Hematopoietic multipotent progenitor cell treated with erythropoietin and hydrocortisone succinate and interleukin-3 and kit ligand, for 17 days (in vitro differentiated cells): ENCODE measurements around the gene CPEB4.

Experiments
- DNase-seq: peaks from one replicate; pipeline ENCODE4 v3.0.0-alpha.2; 2015; ENCODE audit warnings: low spot score

The CPEB4 gene

GRCh38 chr5:173944511-173944910 lies 56.4 kb downstream of the CPEB4 start:
- no peak for DNase-seq

DNA sequence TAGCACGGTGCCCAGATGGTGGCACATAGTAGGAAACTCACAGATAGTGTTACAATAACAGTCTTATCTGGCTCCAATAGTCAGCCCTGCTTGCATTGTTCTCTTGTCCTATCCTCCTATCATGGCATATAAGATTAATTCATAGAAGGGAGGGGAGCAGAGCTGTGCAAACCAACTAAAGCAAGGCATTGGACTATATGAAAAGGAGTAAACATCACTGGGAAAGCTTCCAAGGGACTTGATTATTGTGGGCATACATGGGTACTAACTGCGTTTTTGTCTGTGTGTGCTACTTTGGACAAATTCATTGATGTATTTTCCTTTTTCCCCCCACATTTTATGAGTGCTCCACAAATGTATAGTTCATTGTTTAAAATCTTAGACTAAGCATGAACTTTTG lies 57.0 kb downstream of the CPEB4 start:
- no peak for DNase-seq

DNA sequence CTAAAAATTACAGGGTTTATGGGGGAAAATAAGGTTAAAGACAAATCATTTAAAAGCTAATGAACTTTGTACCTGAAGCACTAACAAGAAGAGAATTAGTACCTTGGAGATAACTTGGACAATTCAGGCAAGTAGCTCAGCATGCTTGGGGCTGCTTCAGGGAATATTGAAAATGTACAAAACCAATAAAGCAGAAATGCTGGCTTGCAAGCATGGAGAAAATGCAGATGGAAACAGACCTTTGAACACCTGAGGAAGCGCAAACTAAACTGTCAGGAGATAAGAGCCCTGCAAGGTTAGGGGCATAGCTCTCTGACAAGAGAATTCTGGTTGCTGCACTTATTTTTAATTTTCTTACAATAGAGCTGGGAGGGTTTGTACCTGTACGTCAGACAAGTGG lies 58.2 kb downstream of the CPEB4 start:
- no peak for DNase-seq

- peak; percentile 87 for DNase-seq
Measured at GRCh38 chr5:173950829-173951228, 62.7 kb downstream of the CPEB4 start.

GRCh38 chr5:173953528-173954090 lies 65.5 kb downstream of the CPEB4 start:
- no peak for DNase-seq

GRCh38 chr5:173954671-173955521 lies 66.7 kb downstream of the CPEB4 start:
- DNase-seq, result no peak

- no peak for DNase-seq
Measured at GRCh38 chr5:173960986-173961385, 72.8 kb downstream of the CPEB4 start.

DNA sequence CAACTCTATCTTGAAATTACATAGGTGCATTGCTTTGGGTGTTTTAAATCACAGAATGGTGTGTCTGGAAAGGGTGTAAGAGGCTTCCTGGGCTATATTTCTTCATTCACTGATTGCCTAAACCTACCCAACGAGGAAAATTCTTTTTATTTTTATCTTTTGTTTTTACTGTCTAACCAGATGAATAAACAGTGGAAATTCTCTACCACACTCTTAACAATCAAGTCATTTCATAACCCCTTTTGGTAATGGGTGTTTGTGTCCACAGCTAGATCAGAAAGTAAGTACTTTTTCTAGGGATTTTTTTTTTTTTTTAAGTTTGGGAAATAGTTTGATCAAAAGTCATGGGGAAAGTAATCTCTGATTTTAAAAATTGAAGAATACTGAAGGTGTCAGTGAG lies 73.3 kb downstream of the CPEB4 start:
- DNase-seq, result no peak

DNA sequence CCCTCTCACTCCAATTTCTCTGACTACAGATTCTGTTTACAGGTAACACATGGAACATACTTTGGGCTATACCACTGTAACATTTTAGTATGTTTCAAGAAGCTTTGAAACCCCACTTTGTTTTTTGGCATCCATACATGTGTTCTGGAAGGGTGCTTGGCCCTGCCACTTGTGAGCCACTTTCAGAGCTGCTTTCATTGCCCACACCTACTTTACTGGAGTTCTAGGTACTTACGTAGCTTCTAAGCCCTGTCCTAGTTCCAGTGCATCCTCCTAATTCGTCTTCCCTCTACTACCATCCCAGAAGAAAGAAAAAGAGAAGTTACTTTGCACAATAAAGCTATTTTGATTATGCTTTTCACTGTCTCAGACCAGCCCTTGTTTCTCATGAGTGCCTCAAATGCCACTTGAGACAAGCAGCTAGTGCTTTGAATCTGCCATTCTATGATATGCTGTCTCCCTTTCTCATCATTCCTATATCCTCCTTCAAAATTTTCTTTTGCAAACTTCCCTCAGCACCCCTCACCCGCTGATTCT lies 74.4 kb downstream of the CPEB4 start:
- no peak for DNase-seq

DNA sequence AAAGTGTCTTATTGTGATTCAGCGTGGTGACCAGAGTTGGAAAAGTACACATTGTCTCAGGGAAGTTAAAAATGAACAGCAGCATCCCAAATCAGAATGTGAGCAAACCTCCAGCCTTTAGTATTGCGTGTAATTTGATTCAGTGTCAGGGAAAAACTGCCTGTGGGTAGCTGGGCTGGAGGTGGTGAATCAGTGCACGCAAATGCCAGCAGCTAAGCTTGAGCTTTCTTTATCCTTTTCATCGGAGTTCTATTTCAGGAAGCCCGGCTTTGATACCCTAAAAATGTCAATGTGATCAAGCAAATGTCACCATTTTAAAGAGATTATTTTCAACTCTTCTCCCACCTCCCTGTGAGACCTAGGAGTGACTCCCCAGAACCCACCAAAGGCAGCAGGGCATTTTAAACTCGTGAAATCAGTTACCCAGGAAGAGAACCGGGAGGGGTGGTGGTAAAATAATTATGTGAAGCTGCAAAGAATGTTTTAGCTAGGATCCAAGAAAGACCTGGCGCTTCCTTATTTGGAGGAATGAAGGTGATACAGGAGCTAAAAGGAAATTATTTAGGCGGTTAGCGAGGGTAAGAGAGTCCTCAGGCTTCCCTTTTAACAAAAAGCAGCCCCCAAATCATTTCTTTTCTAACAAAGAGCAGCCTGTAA lies 75.2 kb downstream of the CPEB4 start:
- DNase-seq, result no peak

GRCh38 chr5:173963867-173964441 lies 75.8 kb downstream of the CPEB4 start:
- DNase-seq, result no peak

GRCh38 chr5:173964506-173964905 lies 76.4 kb downstream of the CPEB4 start:
- DNase-seq, result peak; percentile 51

DNA sequence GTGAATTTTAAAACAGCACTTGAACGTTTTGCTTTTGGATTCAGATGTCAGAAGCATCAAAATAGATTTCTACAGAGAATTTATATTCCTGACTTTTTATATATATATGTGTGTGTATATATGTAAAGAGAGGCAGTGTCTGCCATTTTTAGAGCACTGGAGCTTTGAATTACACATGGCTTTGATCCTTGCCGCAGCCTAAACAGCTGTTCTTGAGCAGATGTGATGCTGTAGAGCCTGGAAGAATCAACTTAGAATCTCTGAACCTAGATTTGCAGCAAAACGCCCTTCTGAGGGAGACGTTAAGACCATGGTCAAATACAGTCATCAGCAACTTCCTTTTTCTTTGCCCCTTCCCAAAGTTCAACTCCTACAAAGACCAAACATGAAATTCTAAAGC lies 79.1 kb downstream of the CPEB4 start:
- no peak for DNase-seq

- DNase-seq, result no peak
Measured at GRCh38 chr5:173968154-173968797, 80.1 kb downstream of the CPEB4 start.

- DNase-seq, result peak; percentile 41
Measured at GRCh38 chr5:173969167-173970049, 81.3 kb downstream of the CPEB4 start.

DNA sequence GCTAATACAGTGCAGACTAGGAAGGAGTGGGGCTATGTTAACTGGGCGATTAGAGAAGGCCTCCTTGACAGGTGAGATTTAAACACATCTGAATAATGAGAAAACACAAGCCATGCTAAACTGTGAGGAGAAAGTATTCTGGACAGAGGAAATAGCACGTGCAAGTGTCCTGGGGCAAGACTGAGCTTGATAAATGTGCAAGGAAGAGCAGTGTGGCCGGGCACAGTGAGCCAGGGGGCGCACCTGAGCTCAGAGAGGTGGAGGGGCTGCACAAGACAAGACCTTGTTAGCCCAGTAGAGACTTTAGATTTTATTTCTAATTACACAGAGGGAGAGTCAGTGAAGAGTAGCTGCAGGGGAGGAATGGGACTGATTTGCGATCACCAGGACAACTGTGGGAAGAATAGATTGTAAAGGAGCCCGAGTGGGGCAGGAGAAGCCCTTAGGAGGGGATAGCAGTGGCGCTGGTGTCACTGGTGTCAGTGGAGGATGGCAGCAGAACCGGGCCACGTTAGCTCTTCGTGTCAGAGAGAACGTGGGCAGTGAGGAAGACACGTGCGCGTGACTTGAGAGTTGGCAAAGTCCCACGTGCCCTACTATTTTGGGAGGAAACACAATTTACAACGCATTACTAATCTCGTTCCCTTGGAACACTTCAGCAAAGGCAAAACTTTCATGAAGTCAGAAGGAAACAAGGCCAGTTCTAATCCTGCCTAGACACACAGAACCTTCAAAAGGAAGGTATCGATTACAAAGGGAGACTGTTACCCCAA lies 82.9 kb downstream of the CPEB4 start:
- peak; percentile 48 for DNase-seq

DNA sequence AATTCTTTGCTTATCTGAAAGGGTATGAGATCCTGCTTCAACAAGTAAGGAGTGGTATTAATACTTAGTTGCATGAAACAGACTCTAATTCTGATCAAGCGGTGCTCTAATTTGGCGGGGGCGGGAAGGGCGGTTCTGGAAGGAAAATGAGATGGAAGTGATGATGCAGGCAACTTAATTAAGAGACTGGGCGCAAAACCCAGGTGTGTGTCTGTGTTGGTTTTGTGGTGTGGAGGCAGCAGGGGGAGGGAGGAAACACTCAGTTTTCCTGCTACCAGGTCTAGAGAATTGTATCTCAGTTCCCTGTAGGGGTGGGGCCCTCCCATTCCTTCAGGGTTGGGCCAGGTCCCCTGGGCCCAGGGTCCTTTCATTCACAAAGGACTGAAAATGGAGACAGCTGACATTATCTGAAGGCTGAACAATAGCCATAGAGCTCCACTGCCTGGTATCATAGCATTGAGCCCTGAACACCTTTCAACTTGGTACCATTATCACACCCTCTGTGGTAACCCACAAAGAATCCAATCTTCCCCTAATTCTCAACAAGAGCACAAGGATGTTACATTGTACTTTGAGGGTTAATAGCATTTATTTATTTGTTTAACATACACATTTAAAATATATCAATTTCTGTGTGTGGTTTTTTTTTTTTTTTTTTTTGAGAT lies 83.7 kb downstream of the CPEB4 start:
- DNase-seq, result no peak

GRCh38 chr5:173972607-173972924 lies 84.4 kb downstream of the CPEB4 start:
- DNase-seq, result no peak

GRCh38 chr5:173972925-173973615 lies 84.9 kb downstream of the CPEB4 start:
- DNase-seq, result peak; percentile 87
